OCI-LY3 (cell line): ENCODE results near the gene SERPINI2.

ENCODE experiments used
- H2AFZ ChIP-seq: fragments of 200-600, 300-600 bp; shearing (Covaris generic); 2 replicates; pipeline ENCODE4 v1.6.0; 2014; ENCODE audit warnings: antibody characterized with exemption, low read depth, low read length
- H3K27ac ChIP-seq: fragments of 200-600, 300-600 bp; sonication (generic); 2 replicates; pipeline ENCODE4 v1.5.1; 2014; ENCODE audit warnings: mild to moderate bottlenecking, low read length, moderate library complexity, mixed read lengths
- H3K27me3 ChIP-seq: fragments of 200-600, 300-600 bp; sonication (generic); 2 replicates; pipeline ENCODE4 v1.6.1; 2014; ENCODE audit warnings: low read depth, low read length, mixed read lengths
- H3K36me3 ChIP-seq: fragments of 200-600, 300-600 bp; sonication (generic); replicated peaks from 2 replicates; pipeline ENCODE3; 2014; ENCODE audit warnings: low read depth, low read length, mixed read lengths
- H3K4me1 ChIP-seq: fragments of 300-600, 200-600 bp; sonication (generic); 2 replicates; pipeline ENCODE4 v1.6.1; 2014; ENCODE audit warnings: low read length, mixed read lengths
- H3K4me2 ChIP-seq: fragments of 200-600, 300-600 bp; sonication (generic); 2 replicates; pipeline ENCODE4 v1.6.1; 2014; ENCODE audit warnings: low read length, mixed read lengths
- H3K4me3 ChIP-seq: fragments of 300-600, 200-600 bp; sonication (generic); 2 replicates; pipeline ENCODE4 v1.5.1; 2014; ENCODE audit warnings: antibody characterized with exemption, mild to moderate bottlenecking, low read length, moderate library complexity
- H3K79me2 ChIP-seq: fragments of 300-600, 200-600 bp; shearing (Covaris generic); 2 replicates; pipeline ENCODE4 v1.6.1; 2014; ENCODE audit warnings: mild to moderate bottlenecking, low read length, mixed read lengths
- H3K9ac ChIP-seq: fragments of 300-600, 200-600 bp; shearing (Covaris generic); 2 replicates; pipeline ENCODE4 v1.6.0; 2014; ENCODE audit warnings: mild to moderate bottlenecking, low read length, moderate library complexity
- H3K9me3 ChIP-seq: fragments of 200-600, 300-600 bp; shearing (Covaris generic); 2 replicates; pipeline ENCODE4 v1.6.1; 2014; ENCODE audit warnings: low read length, mixed read lengths; ENCODE audit not compliant: insufficient read depth
- H4K20me1 ChIP-seq: fragments of 200-600, 300-600 bp; sonication (generic); 2 replicates; pipeline ENCODE4 v1.6.1; 2016; ENCODE audit warnings: low read length, mixed read lengths; ENCODE audit not compliant: insufficient read depth
- EZH2phosphoT487 ChIP-seq: fragments of 200-600 bp; shearing (Covaris generic); IDR thresholded peaks from 2 replicates; pipeline ENCODE4 v1.6.1; 2018; ENCODE audit warnings: antibody characterized with exemption, mixed run types, low read depth
- TF ChIP-seq, protein P1 (sequence below): fragments of 200-600, 300-600 bp; sonication (generic); IDR thresholded peaks from 2 replicates; pipeline ENCODE4 v1.5.1; 2014; ENCODE audit warnings: antibody characterized with exemption, low read length, low read depth

The SERPINI2 gene

DNA sequence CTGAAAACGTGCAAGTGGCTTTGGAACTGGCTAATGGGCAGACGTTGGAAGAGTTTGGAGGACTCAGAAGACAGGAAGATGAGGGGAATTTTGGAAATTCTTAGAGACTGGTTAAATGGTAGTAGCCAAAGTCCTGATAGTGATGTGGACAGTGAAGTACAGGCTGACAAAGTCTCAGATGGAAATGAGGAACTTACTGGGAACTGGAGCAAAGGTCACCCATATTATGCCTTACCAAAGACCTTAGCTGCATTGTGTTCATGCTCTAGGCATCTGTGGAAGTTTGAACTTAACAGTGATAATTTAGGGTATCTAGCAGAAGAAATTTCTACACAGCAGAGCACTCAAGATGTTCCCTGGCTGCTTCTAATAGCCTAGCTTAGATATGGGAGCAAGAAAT lies 28.6 kb upstream of the SERPINI2 start:
- no peak overlapping the region for H3K9ac ChIP-seq
- H4K20me1 ChIP-seq: no peaks in the 10 kb centered on the region
- no peaks in the 10 kb centered on the region for H3K79me2 ChIP-seq
- H3K36me3 ChIP-seq: no peaks in the 10 kb centered on the region
- TF ChIP-seq, protein P1, sequence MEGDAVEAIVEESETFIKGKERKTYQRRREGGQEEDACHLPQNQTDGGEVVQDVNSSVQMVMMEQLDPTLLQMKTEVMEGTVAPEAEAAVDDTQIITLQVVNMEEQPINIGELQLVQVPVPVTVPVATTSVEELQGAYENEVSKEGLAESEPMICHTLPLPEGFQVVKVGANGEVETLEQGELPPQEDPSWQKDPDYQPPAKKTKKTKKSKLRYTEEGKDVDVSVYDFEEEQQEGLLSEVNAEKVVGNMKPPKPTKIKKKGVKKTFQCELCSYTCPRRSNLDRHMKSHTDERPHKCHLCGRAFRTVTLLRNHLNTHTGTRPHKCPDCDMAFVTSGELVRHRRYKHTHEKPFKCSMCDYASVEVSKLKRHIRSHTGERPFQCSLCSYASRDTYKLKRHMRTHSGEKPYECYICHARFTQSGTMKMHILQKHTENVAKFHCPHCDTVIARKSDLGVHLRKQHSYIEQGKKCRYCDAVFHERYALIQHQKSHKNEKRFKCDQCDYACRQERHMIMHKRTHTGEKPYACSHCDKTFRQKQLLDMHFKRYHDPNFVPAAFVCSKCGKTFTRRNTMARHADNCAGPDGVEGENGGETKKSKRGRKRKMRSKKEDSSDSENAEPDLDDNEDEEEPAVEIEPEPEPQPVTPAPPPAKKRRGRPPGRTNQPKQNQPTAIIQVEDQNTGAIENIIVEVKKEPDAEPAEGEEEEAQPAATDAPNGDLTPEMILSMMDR: no peak
- TF ChIP-seq EZH2phosphoT487: no peak
- no peak overlapping the region for H2AFZ ChIP-seq
- H3K4me2 ChIP-seq: no peak overlapping the region
- H3K27me3 ChIP-seq: no peaks in the 10 kb centered on the region
- H3K4me3 ChIP-seq: no peak overlapping the region
- no peak overlapping the region for H3K27ac ChIP-seq
- H3K9me3 ChIP-seq: no peaks in the 10 kb centered on the region
- no peaks in the 10 kb centered on the region for H3K4me1 ChIP-seq

DNA sequence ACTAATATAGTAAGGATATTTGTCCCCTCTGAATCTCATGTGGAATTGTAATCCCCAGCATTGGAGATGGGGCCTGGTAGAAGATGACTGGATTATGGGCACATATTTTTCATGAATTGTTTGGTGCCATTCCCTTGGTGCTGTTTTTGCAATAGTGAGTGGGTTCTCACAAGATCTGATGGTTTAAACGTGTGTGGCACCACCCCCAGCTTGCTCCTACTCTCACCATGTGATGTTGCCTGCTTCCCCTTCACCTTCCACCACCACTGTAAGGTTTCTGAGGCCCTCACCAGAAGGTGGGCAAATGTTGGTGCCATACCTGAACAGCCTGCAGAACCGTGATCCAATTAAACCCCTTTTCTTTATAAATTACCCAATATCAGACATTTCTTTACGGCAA lies 28.1 kb upstream of the SERPINI2 start:
- Histone ChIP-seq H3K9me3 (no peaks in the 10 kb centered on the region), H3K9ac (no peak overlapping the region), H3K79me2 (no peaks in the 10 kb centered on the region), H4K20me1 (no peaks in the 10 kb centered on the region), H3K27ac (no peak overlapping the region), H3K27me3 (no peaks in the 10 kb centered on the region), H3K4me2 (no peak overlapping the region), H2AFZ (no peak overlapping the region), H3K4me3 (no peak overlapping the region), H3K4me1 (no peaks in the 10 kb centered on the region), H3K36me3 (no peaks in the 10 kb centered on the region)
- TF ChIP-seq EZH2phosphoT487: no peak
- TF ChIP-seq, protein P1: no peak

DNA sequence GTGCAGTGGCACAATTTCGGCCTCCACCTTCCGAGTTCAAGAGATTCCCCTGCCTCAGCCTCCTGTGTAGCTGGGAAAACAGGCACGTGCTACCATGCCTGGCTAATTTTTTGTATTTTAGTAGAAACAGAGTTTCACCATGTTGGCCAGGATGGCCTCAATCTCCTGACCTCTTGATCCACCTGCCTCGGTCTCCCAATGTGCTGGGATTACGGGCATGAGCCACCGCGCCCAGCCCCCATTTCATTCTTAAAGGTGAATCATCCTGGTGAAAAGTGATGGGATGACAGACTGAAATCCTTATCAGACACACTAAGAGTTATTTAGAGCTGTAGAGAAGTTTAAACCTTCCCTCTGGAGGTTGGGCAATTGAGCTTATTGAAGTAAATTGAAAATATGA lies 24.1 kb upstream of the SERPINI2 start:
- H3K4me1 ChIP-seq: no peaks in the 10 kb centered on the region
- H3K27ac ChIP-seq: no peak overlapping the region
- no peaks in the 10 kb centered on the region for H3K79me2 ChIP-seq
- no peak overlapping the region for H2AFZ ChIP-seq
- no peak overlapping the region for H3K4me2 ChIP-seq
- H3K36me3 ChIP-seq: no peaks in the 10 kb centered on the region
- no peaks in the 10 kb centered on the region for H3K9me3 ChIP-seq
- H3K4me3 ChIP-seq: no peak overlapping the region
- H3K9ac ChIP-seq: no peak overlapping the region
- H4K20me1 ChIP-seq: no peaks in the 10 kb centered on the region
- TF ChIP-seq EZH2phosphoT487: no peak
- TF ChIP-seq, protein P1: no peak
- H3K27me3 ChIP-seq: no peaks in the 10 kb centered on the region

DNA sequence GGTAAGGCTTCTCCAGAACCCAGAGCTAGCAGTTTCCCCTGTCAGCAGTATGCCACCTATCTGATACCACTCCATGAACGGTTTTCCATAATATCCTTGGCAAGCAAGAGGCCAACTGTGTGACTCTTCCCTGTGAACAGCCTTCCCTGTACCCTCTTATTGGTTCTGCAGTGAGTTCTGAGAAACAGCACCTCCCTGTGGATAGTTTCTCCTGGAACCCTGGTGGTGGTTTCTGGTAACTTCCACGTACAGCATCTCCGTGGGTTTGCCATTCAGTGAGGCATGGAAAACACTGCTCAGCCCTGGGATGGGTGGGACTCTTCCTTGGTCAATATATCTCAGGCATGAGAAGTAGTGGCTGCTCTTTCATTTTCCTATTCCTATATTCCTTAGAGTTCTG lies 19.4 kb upstream of the SERPINI2 start:
- Histone ChIP-seq H2AFZ (no peak overlapping the region), H3K4me1 (peaks cover 9% of the 10 kb centered on the region), H3K79me2 (no peaks in the 10 kb centered on the region), H3K9me3 (no peaks in the 10 kb centered on the region), H3K4me2 (no peak overlapping the region), H4K20me1 (no peaks in the 10 kb centered on the region), H3K4me3 (no peak overlapping the region), H3K27me3 (peaks cover 4% of the 10 kb centered on the region; the same call in 1 of the 2 replicates), H3K36me3 (no peaks in the 10 kb centered on the region), H3K27ac (no peak overlapping the region), H3K9ac (no peak overlapping the region)
- TF ChIP-seq, protein P1: peak; percentile 52
- TF ChIP-seq EZH2phosphoT487: no peak
